BE2C (cell line): ENCODE results near the gene NTRK1.

Experiments
- DNase-seq: peaks from one replicate; pipeline ENCODE4 v3.0.0-alpha.2; 2020
- H3K27me3 ChIP-seq: fragments of 250-450 bp; sonication (Bioruptor Pico); 2 replicates; pipeline ENCODE4 v1.5.1; 2020; ENCODE audit warnings: mild to moderate bottlenecking
- H3K36me3 ChIP-seq: fragments of 250-450 bp; sonication (Bioruptor Pico); 2 replicates; pipeline ENCODE4 v1.5.1; 2020; ENCODE audit warnings: mild to moderate bottlenecking
- H3K4me1 ChIP-seq: fragments of 250-450 bp; sonication (Bioruptor Pico); 2 replicates; pipeline ENCODE4 v1.5.1; 2020
- H3K4me3 ChIP-seq: 2 replicates; pipeline ENCODE4 v1.5.1; 2011; ENCODE audit warnings: low read depth, low read length
- H3K9me3 ChIP-seq: fragments of 250-450 bp; sonication (Bioruptor Pico); 2 replicates; pipeline ENCODE4 v1.5.1; 2020
- TF ChIP-seq, protein P1 (sequence below): IDR thresholded peaks from 2 replicates; pipeline ENCODE4 v1.5.1; 2012; ENCODE audit warnings: mild to moderate bottlenecking, low read depth, low read length

The NTRK1 gene

GRCh38 chr1:156883919-156884318, 23.3 kb downstream of the NTRK1 start:
- H3K27me3 ChIP-seq: no peaks in the 10 kb centered on the region
- H3K4me1 ChIP-seq: peaks cover 56% of the 10 kb centered on the region
- no peak for DNase-seq
- no peaks in the 10 kb centered on the region for H3K9me3 ChIP-seq
- TF ChIP-seq, protein P1, sequence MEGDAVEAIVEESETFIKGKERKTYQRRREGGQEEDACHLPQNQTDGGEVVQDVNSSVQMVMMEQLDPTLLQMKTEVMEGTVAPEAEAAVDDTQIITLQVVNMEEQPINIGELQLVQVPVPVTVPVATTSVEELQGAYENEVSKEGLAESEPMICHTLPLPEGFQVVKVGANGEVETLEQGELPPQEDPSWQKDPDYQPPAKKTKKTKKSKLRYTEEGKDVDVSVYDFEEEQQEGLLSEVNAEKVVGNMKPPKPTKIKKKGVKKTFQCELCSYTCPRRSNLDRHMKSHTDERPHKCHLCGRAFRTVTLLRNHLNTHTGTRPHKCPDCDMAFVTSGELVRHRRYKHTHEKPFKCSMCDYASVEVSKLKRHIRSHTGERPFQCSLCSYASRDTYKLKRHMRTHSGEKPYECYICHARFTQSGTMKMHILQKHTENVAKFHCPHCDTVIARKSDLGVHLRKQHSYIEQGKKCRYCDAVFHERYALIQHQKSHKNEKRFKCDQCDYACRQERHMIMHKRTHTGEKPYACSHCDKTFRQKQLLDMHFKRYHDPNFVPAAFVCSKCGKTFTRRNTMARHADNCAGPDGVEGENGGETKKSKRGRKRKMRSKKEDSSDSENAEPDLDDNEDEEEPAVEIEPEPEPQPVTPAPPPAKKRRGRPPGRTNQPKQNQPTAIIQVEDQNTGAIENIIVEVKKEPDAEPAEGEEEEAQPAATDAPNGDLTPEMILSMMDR: no peak
- H3K36me3 ChIP-seq: no peaks in the 10 kb centered on the region
- no peak overlapping the region for H3K4me3 ChIP-seq

DNA sequence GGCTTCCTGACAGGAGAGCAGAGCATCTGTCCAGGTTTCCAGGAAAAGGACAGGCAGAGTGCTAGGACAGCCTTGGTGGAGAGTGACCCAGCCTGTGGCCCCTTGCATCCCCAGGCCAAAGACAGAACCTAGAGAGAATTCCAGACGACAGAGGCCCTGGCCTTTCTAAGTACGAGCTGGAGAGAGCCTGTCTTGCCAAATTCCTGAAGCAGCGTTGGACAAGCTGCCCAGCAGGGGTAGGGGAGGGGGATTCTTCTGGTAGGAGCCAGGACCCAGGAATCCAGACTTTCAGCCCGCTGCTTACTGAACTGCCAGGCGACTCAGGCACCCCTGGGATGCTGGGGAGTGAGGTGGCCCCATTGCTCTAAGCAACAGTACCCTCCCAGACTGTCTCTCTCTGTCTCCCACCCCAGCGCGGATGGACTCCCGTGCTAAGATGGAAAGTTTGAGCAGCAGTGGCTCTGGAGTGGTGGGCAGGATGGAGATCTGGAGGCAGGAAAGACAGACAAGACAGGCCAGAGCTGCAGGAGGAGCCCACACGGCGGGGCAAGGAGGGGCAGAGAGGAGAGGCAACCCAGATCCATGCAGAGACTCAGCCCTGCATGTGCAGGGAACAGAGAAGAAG, 24.0 kb downstream of the NTRK1 start:
- H3K4me1 ChIP-seq: peaks cover 56% of the 10 kb centered on the region
- H3K9me3 ChIP-seq: no peaks in the 10 kb centered on the region
- H3K4me3 ChIP-seq: no peak overlapping the region
- no peak for DNase-seq
- H3K27me3 ChIP-seq: no peaks in the 10 kb centered on the region
- TF ChIP-seq, protein P1: no peak
- H3K36me3 ChIP-seq: no peaks in the 10 kb centered on the region

DNA sequence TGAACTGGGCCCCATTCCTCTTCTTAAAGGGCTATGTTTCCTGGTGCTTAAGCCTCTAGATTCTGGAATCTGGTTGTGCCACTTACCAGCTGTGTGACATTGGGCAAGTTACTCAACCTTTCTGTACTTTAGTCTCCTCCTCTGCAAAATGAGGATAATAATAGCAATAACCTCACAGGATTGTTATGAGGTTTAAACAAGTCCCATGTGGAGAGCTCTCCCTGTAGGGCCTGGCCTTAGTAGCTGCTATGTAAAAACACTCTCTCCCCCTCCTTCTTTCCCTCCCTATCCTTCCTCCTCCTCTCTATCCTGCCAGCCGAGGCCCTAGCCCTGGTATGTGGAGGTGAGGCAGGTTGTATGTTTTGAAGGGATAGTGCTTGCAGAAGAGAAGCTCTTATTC, 24.6 kb downstream of the NTRK1 start:
- Histone ChIP-seq H3K4me3 (no peak overlapping the region), H3K4me1 (peaks cover 57% of the 10 kb centered on the region), H3K9me3 (no peaks in the 10 kb centered on the region), H3K27me3 (no peaks in the 10 kb centered on the region), H3K36me3 (no peaks in the 10 kb centered on the region)
- no peak for DNase-seq
- TF ChIP-seq, protein P1: no peak

- no peaks in the 10 kb centered on the region for H3K9me3 ChIP-seq
- TF ChIP-seq, protein P1: no peak
- H3K27me3 ChIP-seq: no peaks in the 10 kb centered on the region
- H3K36me3 ChIP-seq: no peaks in the 10 kb centered on the region
- DNase-seq: no peak
- H3K4me1 ChIP-seq: peaks cover 59% of the 10 kb centered on the region
- H3K4me3 ChIP-seq: no peak overlapping the region
These were observed 25.3 kb downstream of the NTRK1 start for GRCh38 chr1:156885880-156886355.

DNA sequence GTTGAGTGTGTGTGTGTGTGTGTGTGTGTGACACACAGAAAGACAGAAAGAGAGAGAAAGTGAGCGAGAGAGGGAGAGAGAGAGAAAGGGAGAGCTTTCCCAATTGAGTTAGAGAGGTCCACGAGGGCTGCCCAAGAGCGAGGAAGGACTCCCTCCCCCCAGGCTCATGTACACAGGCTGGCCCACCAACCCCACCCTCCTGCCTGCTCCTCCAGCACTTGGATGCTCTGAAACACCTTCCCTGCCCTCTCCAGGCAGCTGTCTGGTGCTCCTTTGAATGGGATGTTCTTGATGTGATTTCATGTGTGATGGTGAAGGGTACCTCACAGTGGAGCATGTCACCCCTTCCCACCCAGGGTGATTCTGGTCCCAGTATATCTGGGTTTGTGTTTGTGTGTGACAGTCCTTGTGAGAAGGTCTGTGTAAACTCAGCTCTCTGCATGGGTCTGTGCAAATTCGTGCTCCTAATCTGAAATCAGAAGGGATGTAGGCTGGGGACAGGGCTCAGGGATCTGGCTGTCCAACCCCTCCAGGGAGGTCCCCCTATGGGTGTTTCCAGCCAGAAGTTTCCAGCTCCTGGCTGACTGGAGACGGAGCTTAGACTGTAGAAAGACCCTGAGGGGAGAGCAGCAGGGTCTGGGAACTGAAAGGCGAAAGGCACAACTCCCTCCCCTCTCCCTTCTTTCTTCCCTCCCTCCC, 26.1 kb downstream of the NTRK1 start:
- Histone ChIP-seq H3K4me1 (peaks cover 53% of the 10 kb centered on the region), H3K4me3 (no peak overlapping the region), H3K27me3 (no peaks in the 10 kb centered on the region), H3K9me3 (no peaks in the 10 kb centered on the region), H3K36me3 (no peaks in the 10 kb centered on the region)
- DNase-seq: peak; percentile 45
- TF ChIP-seq, protein P1: no peak; the same call in 1 of the 2 replicates

GRCh38 chr1:156887317-156887716, 26.7 kb downstream of the NTRK1 start:
- no peak for DNase-seq
- H3K4me1 ChIP-seq: peaks cover 51% of the 10 kb centered on the region
- H3K4me3 ChIP-seq: no peak overlapping the region
- H3K27me3 ChIP-seq: no peaks in the 10 kb centered on the region
- H3K36me3 ChIP-seq: no peaks in the 10 kb centered on the region
- H3K9me3 ChIP-seq: no peaks in the 10 kb centered on the region
- TF ChIP-seq, protein P1: no peak
